ENCODE results near the gene GLRA1. TPM values are rescaled to one million over a fixed set of nuclear protein-coding genes. Genes with fewer than 3 reads are reported as not detected.

GLRA1 gene
- total RNA-seq, 1 experiment from 2014 or later, result not detected

GRCh38 chr5:151947931-151948608, 23.4 kb upstream of the GLRA1 start (continued):
- TF ChIP-seq ZBTB33 (IDR thresholded peaks at IDR 0.05; ENCODE audit: extremely low read depth, insufficient replicate concordance, low read length) (no peak), POLR2A (IDR thresholded peaks at IDR 0.05; ENCODE audit: borderline replicate concordance, extremely low read depth, insufficient read depth, insufficient read length) (no peak)

- Histone ChIP-seq H3K9me3 (ENCODE audit: control insufficient read depth in 1 of 2, insufficient read depth in 1 of 2, low read depth in 1 of 2, low read length in 2 of 2) (no peaks in the 10 kb centered on the region), H3K79me2 (ENCODE audit: insufficient read depth, low read length) (no peaks in the 10 kb centered on the region), H3K27me3 (ENCODE audit: insufficient read depth, low read length) (no peaks in the 10 kb centered on the region), H4K20me1 (ENCODE audit: insufficient read depth) (no peaks in the 10 kb centered on the region), H3K4me3 (replicated peaks in 1 of 2; ENCODE audit: low read depth in 1 of 2, low read length in 2 of 2) (no peak overlapping the region), H3K36me3 (ENCODE audit: control insufficient read depth in 1 of 2, insufficient read depth in 2 of 2, low read length in 2 of 2) (no peaks in the 10 kb centered on the region), H2AFZ (ENCODE audit: low read depth, low read length, poor library complexity, severe bottlenecking) (no peak overlapping the region), H3K4me2 (ENCODE audit: low read length) (no peak overlapping the region), H3K27ac (ENCODE audit: low read depth, low read length) (no peak overlapping the region), H3K4me1 (ENCODE audit: control insufficient read depth in 1 of 2, insufficient read depth in 2 of 2, low read length in 2 of 2) (no peaks in the 10 kb centered on the region), H3K9ac (ENCODE audit: low read length) (no peak overlapping the region), H3K9me2 (ENCODE audit: insufficient read depth) (no peaks in the 10 kb centered on the region)
- no peak for TF ChIP-seq REST (IDR thresholded peaks at IDR 0.05; ENCODE audit: low read depth)
- ChIA-PET CTCF (no interaction called here), POLR2A (no interaction called here), RAD21 (ENCODE audit: low non-redundant PET in 1 of 2, low total read pairs in 2 of 2, uncharacterized antibody in 2 of 2, unreplicated experiment in 2 of 2) (no interaction called here)
- no TSS peak for BruUV-seq (replicated peaks)
- DNase-seq (ENCODE audit: low read depth, low spot score), result no peak
- ATAC-seq, result no peak
- intact Hi-C loops (cut with micrococcal nuclease), result no loop called here
These were observed 13.2 kb upstream of the GLRA1 start for GRCh38 chr5:151937851-151938250.
